SJSA1 (cell line): Measurements from ENCODE around the gene SH3D19. TPM values are rescaled to one million over a fixed set of nuclear protein-coding genes. Genes with fewer than 3 reads are reported as not detected.

ENCODE experiments used
- DNase-seq, 2 experiments: peaks; one replicate each; pipeline ENCODE4 v3.0.0-alpha.2; 2015 to 2020; ENCODE audit warnings: low spot score in 2 of 2, low read depth in 1 of 2
- H3K27ac ChIP-seq: fragments of 250-450 bp; sonication (Bioruptor Pico); 2 replicates; pipeline ENCODE4 v1.5.1; 2020; ENCODE audit warnings: mild to moderate bottlenecking, moderate library complexity
- H3K27me3 ChIP-seq: fragments of 250-450 bp; sonication (Bioruptor Pico); replicated peaks from 2 replicates; pipeline ENCODE4 v1.5.1; 2020; ENCODE audit warnings: mild to moderate bottlenecking, moderate library complexity
- H3K36me3 ChIP-seq: fragments of 250-450 bp; sonication (Bioruptor Pico); 2 replicates; pipeline ENCODE4 v1.5.1; 2020; ENCODE audit warnings: mild to moderate bottlenecking
- H3K4me1 ChIP-seq: fragments of 250-450 bp; sonication (Bioruptor Pico); replicated peaks from 2 replicates; pipeline ENCODE4 v1.6.1; 2021; ENCODE audit warnings: mild to moderate bottlenecking
- H3K4me3 ChIP-seq: fragments of 250-450 bp; sonication (Bioruptor Pico); 2 replicates; pipeline ENCODE4 v1.5.1; 2020; ENCODE audit warnings: mild to moderate bottlenecking
- H3K9me3 ChIP-seq: fragments of 250-450 bp; sonication (Bioruptor Pico); replicated peaks from 2 replicates; pipeline ENCODE4 v1.5.1; 2020; ENCODE audit warnings: mild to moderate bottlenecking
- total RNA-seq: library from RNA; depleted of rRNA; stranded (reverse); fragments of >200 nt; shearing (Covaris generic); gene quantifications from 2 replicates; pipeline ENCODE4 v1.2.3, GENCODE V29; 2014

Gene SH3D19
- total RNA-seq, 1 experiment from 2014 or later, result 6.9 TPM

DNA sequence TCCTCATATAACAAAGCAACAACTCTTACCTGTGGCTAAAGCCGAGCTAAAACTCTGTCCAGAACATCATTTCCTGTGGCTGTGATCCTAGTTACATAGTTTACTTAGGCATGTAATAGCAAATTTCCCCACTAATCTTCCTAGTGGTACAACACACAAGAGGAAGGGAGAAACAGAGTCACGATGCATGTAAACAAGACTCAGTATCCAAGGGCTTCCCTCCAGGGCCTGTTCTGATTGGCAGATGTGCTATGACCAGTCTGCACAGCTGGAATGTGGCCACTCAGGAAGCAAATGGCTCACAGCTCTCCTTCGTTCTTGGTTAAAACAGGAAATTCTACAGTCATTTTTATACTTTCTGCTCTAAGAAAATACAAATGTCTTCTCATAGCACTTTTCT is 97.7 kb downstream of the SH3D19 start:
- Histone ChIP-seq H3K4me3 (no peak overlapping the region), H3K4me1 (peaks cover 30% of the 10 kb centered on the region), H3K27ac (peak overlapping the region; percentile 27), H3K36me3 (no peaks in the 10 kb centered on the region; the same call in 1 of the 2 replicates), H3K27me3 (no peaks in the 10 kb centered on the region), H3K9me3 (no peaks in the 10 kb centered on the region)
- peak in 1 of 2 experiments; percentile 20 for DNase-seq

DNA sequence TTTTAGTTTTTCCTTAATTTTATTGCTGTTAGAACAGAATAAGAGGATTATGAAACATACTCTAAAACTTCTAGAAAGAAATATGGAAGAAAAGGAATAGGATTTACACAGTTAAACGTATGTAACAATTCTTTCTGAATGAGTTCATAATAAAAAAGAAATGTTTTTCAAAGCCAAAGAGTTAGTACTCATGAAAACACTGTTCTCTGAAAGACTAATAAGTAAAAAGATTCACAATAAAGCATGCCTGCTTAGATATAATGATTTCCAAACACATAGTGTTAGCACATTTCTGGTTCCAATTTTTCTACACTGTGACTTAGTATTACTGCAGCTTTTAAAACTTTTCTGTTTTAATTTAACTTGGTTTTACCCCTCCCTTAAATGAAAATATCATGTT is 98.2 kb downstream of the SH3D19 start:
- no peaks in the 10 kb centered on the region for H3K27me3 ChIP-seq
- DNase-seq, result no peak
- no peaks in the 10 kb centered on the region; the same call in 1 of the 2 replicates for H3K36me3 ChIP-seq
- peak overlapping the region; percentile 27; the same call in 1 of the 2 replicates for H3K27ac ChIP-seq
- H3K9me3 ChIP-seq, result no peaks in the 10 kb centered on the region
- no peak overlapping the region for H3K4me3 ChIP-seq
- peaks cover 30% of the 10 kb centered on the region for H3K4me1 ChIP-seq

DNA sequence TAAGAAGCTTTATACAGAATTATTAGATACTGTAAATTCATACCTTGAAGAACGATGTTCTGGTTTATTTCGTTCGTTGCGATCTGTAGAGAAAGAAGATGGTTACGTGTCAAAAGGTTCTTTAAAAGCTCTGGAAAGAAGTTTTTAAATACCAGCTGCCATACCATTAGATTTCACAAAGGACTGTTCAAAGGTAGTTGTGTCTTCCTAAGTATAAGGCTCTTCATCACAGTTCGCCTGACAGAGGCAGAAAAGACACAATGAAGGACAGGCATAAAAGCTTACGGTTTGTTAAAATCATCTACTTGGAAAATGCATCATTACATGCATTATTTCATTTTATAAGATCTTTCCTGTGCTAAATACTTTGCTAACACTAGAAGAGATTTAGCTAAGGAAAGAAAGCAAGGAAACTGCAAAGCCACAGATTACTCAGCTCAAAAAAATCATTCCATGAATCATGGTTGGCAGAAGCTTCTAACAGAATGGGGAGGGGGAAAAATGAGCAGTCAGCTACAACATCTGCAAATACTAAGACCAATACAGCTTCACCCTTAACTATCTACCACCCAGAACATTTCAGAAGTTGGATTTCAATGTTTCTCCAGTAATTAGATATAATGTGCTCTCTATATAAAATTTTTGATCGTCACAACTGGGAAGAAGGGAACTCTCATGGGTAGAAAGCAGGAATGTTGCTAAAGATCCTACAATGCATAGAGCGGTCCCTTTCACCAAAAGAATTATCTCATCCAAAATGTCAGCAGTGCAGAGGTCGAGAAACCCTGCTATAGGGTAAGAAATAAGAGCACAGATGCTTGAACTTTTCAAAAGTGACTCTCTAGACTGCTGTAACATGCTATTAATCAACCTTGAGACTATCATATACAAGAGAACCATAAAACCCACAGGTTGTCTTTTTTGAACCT is 99.1 kb downstream of the SH3D19 start:
- Histone ChIP-seq H3K4me1 (peaks cover 30% of the 10 kb centered on the region), H3K27me3 (no peaks in the 10 kb centered on the region), H3K4me3 (peak overlapping the region; percentile 17), H3K27ac (peak overlapping the region; percentile 60), H3K9me3 (no peaks in the 10 kb centered on the region), H3K36me3 (no peaks in the 10 kb centered on the region; the same call in 1 of the 2 replicates)
- DNase-seq, result peak in 1 of 2 experiments; percentile 65

DNA sequence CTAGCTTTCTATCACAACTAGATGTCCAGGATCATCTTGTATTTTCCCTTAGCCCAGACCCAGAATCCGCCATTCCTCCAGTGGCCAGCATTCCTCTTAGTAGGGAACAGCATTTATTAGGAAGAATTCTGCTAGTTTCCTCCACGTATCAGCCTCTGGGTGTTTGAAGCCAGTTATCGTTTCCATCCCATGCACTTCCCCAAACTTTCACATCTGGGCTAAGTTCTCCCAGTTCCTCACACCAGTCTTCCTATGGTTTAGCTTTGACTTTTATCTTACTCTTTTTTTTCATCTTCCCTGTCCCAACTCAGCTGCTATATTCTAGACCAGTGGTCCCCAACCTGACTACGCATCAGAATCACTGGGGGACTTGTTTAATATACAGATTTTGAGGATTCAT is 101.9 kb downstream of the SH3D19 start:
- H3K4me3 ChIP-seq, result no peak overlapping the region
- no peaks in the 10 kb centered on the region for H3K9me3 ChIP-seq
- no peak for DNase-seq
- no peak overlapping the region for H3K27ac ChIP-seq
- no peaks in the 10 kb centered on the region for H3K27me3 ChIP-seq
- H3K4me1 ChIP-seq, result peaks cover 30% of the 10 kb centered on the region
- H3K36me3 ChIP-seq, result peaks cover 3% of the 10 kb centered on the region

DNA sequence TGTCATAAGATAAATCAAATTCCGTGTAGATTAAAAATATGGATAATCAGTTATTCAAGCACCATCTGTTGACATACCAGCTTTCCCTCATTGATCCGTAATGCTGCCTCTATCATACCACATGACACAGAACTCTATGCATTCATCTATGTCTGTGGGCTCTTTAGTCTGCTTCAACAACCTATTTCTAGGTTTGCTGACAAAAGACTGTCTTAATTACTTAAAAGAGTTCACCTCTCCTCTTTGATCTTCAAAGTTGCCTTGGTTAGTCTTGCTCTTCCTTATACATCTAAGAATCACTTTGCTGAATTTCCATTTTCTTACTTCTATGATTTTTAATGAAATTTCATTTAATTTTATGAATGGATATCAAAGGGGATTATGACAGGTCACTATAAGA is 105.5 kb downstream of the SH3D19 start:
- H3K36me3 ChIP-seq, result peaks cover 3% of the 10 kb centered on the region; the same call in 1 of the 2 replicates
- no peak overlapping the region for H3K27ac ChIP-seq
- H3K9me3 ChIP-seq, result no peaks in the 10 kb centered on the region
- no peak for DNase-seq
- no peaks in the 10 kb centered on the region for H3K4me1 ChIP-seq
- no peaks in the 10 kb centered on the region for H3K27me3 ChIP-seq
- no peak overlapping the region for H3K4me3 ChIP-seq

DNA sequence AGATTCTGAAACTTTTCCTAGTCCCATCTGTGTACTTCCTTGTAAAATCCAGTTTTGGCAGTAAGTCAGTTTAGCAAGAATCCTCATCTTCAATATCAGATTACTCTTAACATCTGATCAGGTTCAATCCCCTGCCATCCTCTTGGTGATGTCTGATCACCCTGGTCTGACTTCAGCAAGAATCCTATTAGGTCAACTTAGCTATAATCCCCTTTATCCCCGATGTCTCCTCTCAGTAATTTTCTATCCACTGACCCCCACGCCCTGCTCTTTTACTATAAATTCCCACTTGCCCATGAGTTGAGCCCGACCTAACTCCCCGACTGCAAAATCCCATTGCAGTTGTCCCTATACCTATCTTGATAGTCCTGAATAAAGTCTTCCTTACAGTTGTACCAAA is 106.3 kb downstream of the SH3D19 start:
- no peak overlapping the region for H3K4me3 ChIP-seq
- H3K27ac ChIP-seq, result no peak overlapping the region
- H3K27me3 ChIP-seq, result no peaks in the 10 kb centered on the region
- H3K9me3 ChIP-seq, result no peaks in the 10 kb centered on the region
- no peaks in the 10 kb centered on the region for H3K4me1 ChIP-seq
- DNase-seq, result no peak
- peaks cover 3% of the 10 kb centered on the region; the same call in 1 of the 2 replicates for H3K36me3 ChIP-seq

DNA sequence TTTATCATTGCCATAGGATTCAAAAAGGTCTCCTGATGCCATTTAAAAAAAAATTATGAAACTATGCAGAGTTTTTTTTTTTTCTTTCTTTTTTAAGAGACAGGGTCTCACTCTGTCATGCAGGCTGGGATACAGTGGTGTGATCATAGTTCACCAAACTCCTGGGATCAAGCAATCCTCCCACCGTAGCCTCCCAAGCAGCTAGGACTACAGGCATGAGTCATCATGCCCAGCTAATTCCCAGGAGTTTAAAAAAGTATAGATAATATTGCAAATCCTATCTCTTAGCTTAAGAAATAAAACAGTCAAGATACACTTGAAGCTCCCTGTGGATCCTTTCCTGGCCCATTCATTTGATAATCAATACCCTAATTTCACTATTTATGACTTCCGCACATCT is 107.1 kb downstream of the SH3D19 start:
- Histone ChIP-seq H3K27me3 (no peaks in the 10 kb centered on the region), H3K36me3 (peaks cover 3% of the 10 kb centered on the region; the same call in 1 of the 2 replicates), H3K9me3 (no peaks in the 10 kb centered on the region), H3K4me1 (no peaks in the 10 kb centered on the region), H3K27ac (no peak overlapping the region), H3K4me3 (no peak overlapping the region)
- no peak for DNase-seq

DNA sequence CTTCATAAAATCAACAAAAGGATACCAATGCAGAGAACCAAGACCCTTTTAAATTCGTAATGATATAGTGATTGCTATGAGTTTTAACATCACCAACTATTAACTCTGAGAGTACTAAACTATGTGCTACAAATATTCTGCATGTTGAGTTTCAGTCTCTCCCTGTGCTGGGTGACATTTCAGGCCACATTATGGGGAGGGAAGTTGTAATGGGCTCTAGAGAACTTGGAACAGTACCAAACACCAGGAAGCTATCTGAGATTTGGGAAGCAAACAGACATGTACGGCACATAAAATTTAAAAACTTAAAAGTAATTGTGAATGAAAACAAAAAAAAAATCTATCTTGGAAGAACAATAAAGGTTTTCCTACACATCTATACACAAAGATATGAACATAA is 108.1 kb downstream of the SH3D19 start:
- no peaks in the 10 kb centered on the region for H3K9me3 ChIP-seq
- no peak for DNase-seq
- H3K4me1 ChIP-seq, result no peaks in the 10 kb centered on the region
- H3K36me3 ChIP-seq, result peaks cover 3% of the 10 kb centered on the region; the same call in 1 of the 2 replicates
- no peaks in the 10 kb centered on the region for H3K27me3 ChIP-seq
- no peak overlapping the region for H3K4me3 ChIP-seq
- H3K27ac ChIP-seq, result no peak overlapping the region

DNA sequence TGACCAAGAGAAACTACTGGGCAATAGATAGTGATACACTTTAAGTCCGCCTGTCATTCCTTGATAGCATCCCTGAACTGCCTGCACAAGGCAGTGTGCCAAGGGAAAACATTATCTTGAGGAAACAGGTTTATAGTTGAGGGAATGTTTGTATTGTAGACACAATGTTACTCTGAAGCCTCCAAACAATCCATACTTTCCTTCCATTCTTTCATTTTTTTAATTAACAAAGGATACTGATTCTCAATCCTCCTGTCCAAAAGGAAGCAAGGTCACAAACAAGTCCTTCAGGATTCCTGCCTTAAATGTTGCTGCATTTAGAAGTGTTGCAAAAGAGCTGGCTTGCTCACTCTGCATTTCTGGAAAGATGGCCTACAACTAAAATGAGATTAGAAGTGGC is 110.1 kb downstream of the SH3D19 start:
- no peaks in the 10 kb centered on the region for H3K9me3 ChIP-seq
- H3K36me3 ChIP-seq, result no peaks in the 10 kb centered on the region
- H3K4me3 ChIP-seq, result no peak overlapping the region
- DNase-seq, result no peak
- H3K27ac ChIP-seq, result no peak overlapping the region
- no peaks in the 10 kb centered on the region for H3K27me3 ChIP-seq
- no peaks in the 10 kb centered on the region for H3K4me1 ChIP-seq

DNA sequence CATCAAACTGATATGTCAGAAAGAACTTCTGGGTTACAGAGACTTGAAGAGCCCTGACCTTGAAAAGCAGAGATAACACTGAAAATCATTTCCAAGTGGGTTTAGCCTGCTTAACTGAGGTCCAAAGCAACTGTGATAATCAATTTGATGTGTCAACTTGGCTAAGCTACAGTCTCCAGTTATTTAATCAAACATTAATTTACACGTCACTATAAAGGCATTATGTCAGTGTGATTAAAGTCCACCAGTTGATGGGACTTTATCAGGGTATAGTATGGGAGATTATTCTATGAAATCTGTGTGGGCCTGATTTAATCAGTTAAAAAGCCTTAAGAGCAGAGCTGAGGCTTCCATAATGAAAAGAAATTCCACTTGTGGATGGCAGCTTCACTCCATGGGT is 117.5 kb downstream of the SH3D19 start:
- no peaks in the 10 kb centered on the region for H3K27me3 ChIP-seq
- 0 out of 2 replicates have a peak, but pooled peaks cover 3% of the 10 kb centered on the region for H3K4me1 ChIP-seq
- H3K27ac ChIP-seq, result no peak overlapping the region
- no peaks in the 10 kb centered on the region for H3K36me3 ChIP-seq
- no peak for DNase-seq
- H3K4me3 ChIP-seq, result no peak overlapping the region
- H3K9me3 ChIP-seq, result no peaks in the 10 kb centered on the region

DNA sequence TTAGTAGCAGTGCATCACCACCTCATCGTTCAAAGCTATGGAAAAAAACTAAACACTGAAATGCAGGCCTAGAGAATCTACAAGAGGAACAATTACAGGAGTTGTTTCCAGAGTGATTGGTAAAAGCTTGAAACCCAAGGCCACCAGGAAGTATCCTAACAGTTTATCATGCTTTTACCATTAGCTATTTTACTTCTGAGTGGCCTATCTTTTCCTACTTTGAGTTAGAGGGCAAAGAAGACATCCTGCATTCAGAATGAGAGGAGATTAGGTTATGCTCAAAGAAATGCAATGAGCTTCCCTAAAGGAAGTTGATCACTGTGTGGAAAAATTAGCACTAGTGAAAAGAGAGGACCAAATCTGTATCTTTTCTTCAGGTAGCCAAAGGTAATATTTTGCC is 118.2 kb downstream of the SH3D19 start:
- no peak overlapping the region for H3K27ac ChIP-seq
- no peaks in the 10 kb centered on the region for H3K9me3 ChIP-seq
- no peak overlapping the region for H3K4me3 ChIP-seq
- no peaks in the 10 kb centered on the region for H3K36me3 ChIP-seq
- H3K27me3 ChIP-seq, result no peaks in the 10 kb centered on the region
- 0 out of 2 replicates have a peak, but pooled peaks cover 3% of the 10 kb centered on the region for H3K4me1 ChIP-seq
- no peak for DNase-seq

DNA sequence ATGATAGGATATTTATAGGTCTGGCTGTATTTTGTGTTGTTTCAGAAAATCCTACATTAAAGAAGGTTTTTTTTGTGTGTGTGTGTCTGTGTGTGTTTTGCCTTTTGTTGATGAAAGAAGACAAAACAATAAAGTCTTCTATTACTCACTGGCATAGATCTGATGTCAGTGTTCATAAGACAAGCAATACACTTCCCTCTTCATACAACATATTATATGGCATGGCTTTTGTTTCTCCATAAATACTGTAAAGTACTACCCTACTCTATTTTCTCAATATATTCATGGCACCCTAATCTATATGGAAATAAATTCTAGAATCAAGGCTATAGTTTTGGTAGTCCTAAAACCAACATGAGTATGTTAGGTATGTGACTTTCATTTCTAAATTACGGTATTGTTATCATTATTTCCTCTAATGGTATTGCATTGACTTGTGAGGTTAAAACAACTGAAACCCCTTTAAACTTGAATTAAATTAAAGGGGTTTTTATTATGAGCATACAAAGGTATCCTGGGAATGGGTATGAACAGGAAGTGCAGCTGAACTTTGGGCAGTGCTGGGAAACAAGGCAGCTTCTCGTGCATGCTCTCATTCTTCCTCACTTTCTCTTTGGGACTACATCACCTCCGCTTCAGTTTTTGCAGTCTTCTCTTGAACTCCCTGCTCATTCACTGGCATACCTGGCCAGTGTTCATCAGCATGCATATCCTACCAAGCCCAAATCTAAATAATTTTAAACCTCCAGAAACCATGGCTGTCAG is 119.0 kb downstream of the SH3D19 start:
- H3K4me3 ChIP-seq, result no peak overlapping the region
- H3K4me1 ChIP-seq, result 0 out of 2 replicates have a peak, but pooled peaks cover 3% of the 10 kb centered on the region
- no peaks in the 10 kb centered on the region for H3K9me3 ChIP-seq
- no peak for DNase-seq
- H3K27ac ChIP-seq, result no peak overlapping the region
- no peaks in the 10 kb centered on the region for H3K36me3 ChIP-seq
- H3K27me3 ChIP-seq, result no peaks in the 10 kb centered on the region

DNA sequence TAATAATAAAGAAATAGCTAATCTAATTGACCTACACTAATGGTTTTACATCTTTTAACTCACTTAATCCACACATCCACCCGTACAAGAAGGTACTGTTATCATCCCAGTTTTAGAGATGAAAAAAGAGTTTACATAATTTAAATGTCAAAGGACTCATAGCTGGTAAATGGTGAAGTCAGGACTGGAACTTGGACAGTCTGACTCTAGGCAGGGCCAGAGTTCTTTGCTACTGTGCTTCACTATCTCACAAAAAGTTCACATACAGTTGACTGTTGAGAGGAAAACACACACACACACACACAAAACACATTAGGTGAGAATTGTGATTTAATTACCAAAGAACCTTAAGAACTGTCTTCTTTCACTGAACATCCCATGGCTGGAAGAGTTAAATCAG is 119.7 kb downstream of the SH3D19 start:
- DNase-seq, result no peak
- Histone ChIP-seq H3K9me3 (no peaks in the 10 kb centered on the region), H3K27ac (no peak overlapping the region), H3K4me1 (0 out of 2 replicates have a peak, but pooled peaks cover 3% of the 10 kb centered on the region), H3K36me3 (no peaks in the 10 kb centered on the region), H3K4me3 (no peak overlapping the region), H3K27me3 (no peaks in the 10 kb centered on the region)
